NCI-H446 treated with DMSO at 0.1 percent for 48 hours (cell line): ENCODE measurements around the gene ST7.
"Not testable (repeated sequence)": the region's sequence is repeated elsewhere in the genome, so short reads cannot be mapped to it uniquely, and the experiment has no call there.

Source experiments
- DNase-seq: peaks from one replicate; lab custom pipeline; 2025; lab: John Stamatoyannopoulos, UW

ST7 gene

GRCh38 chr7:117096942-117097341 lies 143.6 kb downstream of the ST7 start:
- DNase-seq = no peak

- no peak for DNase-seq
These were observed 144.6 kb downstream of the ST7 start for GRCh38 chr7:117097860-117098259.

- no peak for DNase-seq
These were observed 145.2 kb downstream of the ST7 start for GRCh38 chr7:117098457-117098856.

- no peak for DNase-seq
These were observed 147.7 kb downstream of the ST7 start for GRCh38 chr7:117101026-117101425.

GRCh38 chr7:117110480-117111315 lies 157.4 kb downstream of the ST7 start:
- no peak for DNase-seq

- DNase-seq = peak; percentile 39
These were observed 158.2 kb downstream of the ST7 start for GRCh38 chr7:117111535-117111934.

- DNase-seq = no peak
These were observed 159.3 kb downstream of the ST7 start for GRCh38 chr7:117112640-117113039.

- peak; percentile 47 for DNase-seq
These were observed 160.6 kb downstream of the ST7 start for GRCh38 chr7:117113871-117114270.

GRCh38 chr7:117114272-117114671 lies 161.0 kb downstream of the ST7 start:
- no peak for DNase-seq

GRCh38 chr7:117116211-117116610 lies 162.9 kb downstream of the ST7 start:
- no peak for DNase-seq

GRCh38 chr7:117117172-117117571 lies 163.9 kb downstream of the ST7 start:
- no peak for DNase-seq

- no peak for DNase-seq
These were observed 165.4 kb downstream of the ST7 start for GRCh38 chr7:117118579-117119180.

GRCh38 chr7:117119192-117119924 lies 166.1 kb downstream of the ST7 start:
- DNase-seq = peak; percentile 43

GRCh38 chr7:117120321-117120720 lies 167.0 kb downstream of the ST7 start:
- DNase-seq = not testable (repeated sequence)

GRCh38 chr7:117122036-117122435 lies 168.7 kb downstream of the ST7 start:
- not testable (repeated sequence) for DNase-seq

GRCh38 chr7:117122536-117122935 lies 169.2 kb downstream of the ST7 start:
- no peak for DNase-seq

GRCh38 chr7:117123311-117123926 lies 170.1 kb downstream of the ST7 start:
- no peak for DNase-seq

GRCh38 chr7:117124591-117125220 lies 171.4 kb downstream of the ST7 start:
- no peak for DNase-seq

GRCh38 chr7:117126676-117127075 lies 173.4 kb downstream of the ST7 start:
- no peak for DNase-seq

- DNase-seq = peak; percentile 26
These were observed 174.4 kb downstream of the ST7 start for GRCh38 chr7:117127585-117128168.

- DNase-seq = no peak
These were observed 176.2 kb downstream of the ST7 start for GRCh38 chr7:117129521-117129955.
